Activated CD8-positive, alpha-beta memory T cell treated with anti-CD3 and anti-CD28 coated beads for 36 hours (primary cell): ENCODE results near the gene UMOD. TPM values are rescaled to one million over a fixed set of nuclear protein-coding genes. Genes with fewer than 3 reads are reported as not detected.

Source experiments
- CTCF ChIA-PET: fragments of 350-600 bp; sonication (Branson Sonifier 250); formaldehyde crosslinking; loops from one replicate; lab custom pipeline; 2021; ENCODE audit warnings: antibody characterized with exemption; lab: Charles Lee
- POLR2A ChIA-PET: fragments of 350-600 bp; sonication (Branson Sonifier 250); formaldehyde crosslinking; loops from one replicate; lab custom pipeline; 2021; ENCODE audit warnings: antibody characterized with exemption; lab: Charles Lee
- total RNA-seq, 2 experiments: library from RNA; stranded (reverse); gene quantifications; one replicate each; pipeline ENCODE4 v1.2.3, GENCODE V29; 2021

UMOD gene
- total RNA-seq, 2 experiments from 2014 or later: not detected

- ChIA-PET CTCF (no interaction called here), POLR2A (no interaction called here)
Measured at GRCh38 chr16:20308801-20309590, 43.5 kb downstream of the UMOD start.

GRCh38 chr16:20308266-20308665, 44.2 kb downstream of the UMOD start:
- ChIA-PET CTCF (no interaction called here), POLR2A (no interaction called here)

GRCh38 chr16:20307791-20308190, 44.7 kb downstream of the UMOD start:
- CTCF ChIA-PET: no interaction called here

GRCh38 chr16:20307240-20307671, 45.3 kb downstream of the UMOD start:
- POLR2A ChIA-PET: no interaction called here
- CTCF ChIA-PET: no interaction called here

More at GRCh38 chr16:20307791-20308190, 44.7 kb downstream of the UMOD start:
- POLR2A ChIA-PET: no interaction called here

- CTCF ChIA-PET: no interaction called here
- POLR2A ChIA-PET: no interaction called here
Measured at GRCh38 chr16:20306401-20306800, 46.1 kb downstream of the UMOD start.

- POLR2A ChIA-PET: no interaction called here
- CTCF ChIA-PET: interaction anchor here (4.8 kb wide), 1 partner anchor 395 kb away, joined by 34 read pairs; no protein-coding TSS in a partner anchor
Measured at GRCh38 chr16:20303012-20303411, 49.5 kb downstream of the UMOD start.

GRCh38 chr16:20302389-20302788, 50.1 kb downstream of the UMOD start:
- CTCF ChIA-PET: interaction anchor here (4.8 kb wide), 1 partner anchor 394 kb away, joined by 34 read pairs; no protein-coding TSS in a partner anchor
- POLR2A ChIA-PET: no interaction called here

- POLR2A ChIA-PET: no interaction called here
- CTCF ChIA-PET: interaction anchor here (4.8 kb wide), 1 partner anchor 394 kb away, joined by 34 read pairs; no protein-coding TSS in a partner anchor
Measured at GRCh38 chr16:20301840-20302239, 50.7 kb downstream of the UMOD start.

GRCh38 chr16:20300312-20301097, 52.0 kb downstream of the UMOD start:
- ChIA-PET POLR2A (no interaction called here), CTCF (interaction anchor here (0.7 to 4.8 kb wide), 6 partner anchors 10 to 401 kb away, joined by 3 to 34 read pairs (median 4); no protein-coding TSS in a partner anchor)

- ChIA-PET POLR2A (no interaction called here), CTCF (interaction anchor here (4.8 kb wide), 1 partner anchor 390 kb away, joined by 34 read pairs; no protein-coding TSS in a partner anchor)
Measured at GRCh38 chr16:20298452-20298851, 54.1 kb downstream of the UMOD start.

- ChIA-PET CTCF (no interaction called here), POLR2A (no interaction called here)
Measured at GRCh38 chr16:20291208-20292206, 61.0 kb downstream of the UMOD start.

- ChIA-PET POLR2A (no interaction called here), CTCF (no interaction called here)
Measured at GRCh38 chr16:20289571-20289970, 62.9 kb downstream of the UMOD start.

- POLR2A ChIA-PET: no interaction called here
- CTCF ChIA-PET: no interaction called here
Measured at GRCh38 chr16:20285993-20286499, 66.5 kb downstream of the UMOD start.

Other genes with a start within 250 kb of the UMOD start
- not detected for gene GP2, start 25.2 kb downstream of the UMOD start, total RNA-seq
- not detected for gene PDILT, start 52.0 kb upstream of the UMOD start, total RNA-seq
- not detected for gene ACSM5, start 56.8 kb upstream of the UMOD start, total RNA-seq
- not detected for gene ACSM2A, start 98.8 kb upstream of the UMOD start, total RNA-seq
- gene ACSM2B, start 223.7 kb upstream of the UMOD start, total RNA-seq: not detected